Kidney capillary endothelial cell (primary cell): ENCODE measurements around the gene SPESP1.

ENCODE experiments used
- DNase-seq: peaks from one replicate; pipeline ENCODE4 v3.0.0-alpha.2; 2018; ENCODE audit warnings: low spot score

SPESP1 gene

GRCh38 chr15:68991723-68992122 is 61.4 kb downstream of the SPESP1 start:
- no peak for DNase-seq

- DNase-seq, result no peak
These were observed 62.4 kb downstream of the SPESP1 start for GRCh38 chr15:68992696-68993095.

DNA sequence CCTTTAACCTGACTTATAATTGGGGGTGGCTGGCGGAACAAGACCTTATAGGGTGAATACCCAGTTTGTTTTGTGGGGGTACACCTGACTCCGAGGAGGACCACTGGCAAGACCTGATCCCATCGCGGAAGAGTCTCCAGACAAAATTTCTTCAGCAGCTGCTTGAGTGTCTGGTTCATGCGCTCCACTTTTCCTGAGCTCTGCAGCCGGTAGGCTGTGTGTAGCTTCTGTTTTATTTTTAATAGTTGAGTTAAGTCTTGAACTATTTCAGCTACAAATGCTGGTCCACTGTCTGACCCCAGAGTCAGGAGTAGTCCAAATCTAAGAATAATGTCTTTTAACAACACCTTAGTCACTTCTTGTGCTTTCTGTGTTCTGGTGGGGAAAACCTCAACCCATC is 63.0 kb downstream of the SPESP1 start:
- DNase-seq, result no peak

DNA sequence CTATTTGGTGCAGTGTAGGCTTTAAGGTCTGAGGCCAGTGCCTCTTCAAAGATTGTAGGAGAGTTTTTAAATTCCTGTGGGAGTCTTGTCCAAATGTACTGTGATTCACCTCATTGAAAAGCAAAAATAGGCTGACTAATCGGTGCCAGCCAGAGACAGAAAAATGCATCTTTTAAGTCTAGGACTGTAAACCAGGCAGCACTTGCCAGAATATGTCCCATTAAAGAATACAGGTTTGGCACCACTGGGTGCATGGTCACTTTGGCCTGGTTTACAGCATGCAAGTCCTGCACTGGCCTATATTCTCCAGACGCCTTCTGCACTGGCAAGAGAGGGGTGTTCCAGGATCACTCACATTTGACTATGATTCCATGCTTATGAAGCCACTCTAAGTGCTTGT is 63.8 kb downstream of the SPESP1 start:
- DNase-seq, result no peak

- DNase-seq, result no peak
These were observed 64.8 kb downstream of the SPESP1 start for GRCh38 chr15:68994981-68995761.
